HG03575 (cell line): ENCODE results near the gene SDC1.
"Not testable (repeated sequence)": the region's sequence is repeated elsewhere in the genome, so short reads cannot be mapped to it uniquely, and the experiment has no call there.

Experiments used
- ATAC-seq: cut with Tn5 transposase; IDR thresholded peaks from one replicate; pipeline ENCODE4 v1.9.1; 2021; ENCODE audit not compliant: unreplicated experiment, insufficient number of reproducible peaks, low FRiP score; ENCODE audit errors: extremely low read depth

SDC1 gene

DNA sequence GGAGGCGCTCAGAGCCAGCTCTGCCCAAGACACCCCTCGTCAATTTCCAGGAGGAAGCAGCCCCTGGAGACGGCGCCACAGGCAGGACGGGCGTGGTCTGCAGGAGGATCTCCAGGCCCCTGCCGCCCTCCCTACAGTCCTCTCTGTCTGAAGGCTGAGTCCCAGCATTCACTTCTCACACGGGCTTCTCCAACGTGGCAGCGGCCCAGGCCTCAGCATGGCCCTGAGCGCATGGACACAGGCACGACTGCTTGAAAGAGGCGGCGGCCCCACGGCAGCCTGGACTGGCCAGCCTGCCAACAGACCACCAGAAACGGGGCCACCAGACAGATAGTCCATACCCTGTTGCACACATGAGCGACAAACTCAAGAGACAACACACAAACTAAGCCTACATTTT is 23.3 kb downstream of the SDC1 start:
- ATAC-seq, result no peak

DNA sequence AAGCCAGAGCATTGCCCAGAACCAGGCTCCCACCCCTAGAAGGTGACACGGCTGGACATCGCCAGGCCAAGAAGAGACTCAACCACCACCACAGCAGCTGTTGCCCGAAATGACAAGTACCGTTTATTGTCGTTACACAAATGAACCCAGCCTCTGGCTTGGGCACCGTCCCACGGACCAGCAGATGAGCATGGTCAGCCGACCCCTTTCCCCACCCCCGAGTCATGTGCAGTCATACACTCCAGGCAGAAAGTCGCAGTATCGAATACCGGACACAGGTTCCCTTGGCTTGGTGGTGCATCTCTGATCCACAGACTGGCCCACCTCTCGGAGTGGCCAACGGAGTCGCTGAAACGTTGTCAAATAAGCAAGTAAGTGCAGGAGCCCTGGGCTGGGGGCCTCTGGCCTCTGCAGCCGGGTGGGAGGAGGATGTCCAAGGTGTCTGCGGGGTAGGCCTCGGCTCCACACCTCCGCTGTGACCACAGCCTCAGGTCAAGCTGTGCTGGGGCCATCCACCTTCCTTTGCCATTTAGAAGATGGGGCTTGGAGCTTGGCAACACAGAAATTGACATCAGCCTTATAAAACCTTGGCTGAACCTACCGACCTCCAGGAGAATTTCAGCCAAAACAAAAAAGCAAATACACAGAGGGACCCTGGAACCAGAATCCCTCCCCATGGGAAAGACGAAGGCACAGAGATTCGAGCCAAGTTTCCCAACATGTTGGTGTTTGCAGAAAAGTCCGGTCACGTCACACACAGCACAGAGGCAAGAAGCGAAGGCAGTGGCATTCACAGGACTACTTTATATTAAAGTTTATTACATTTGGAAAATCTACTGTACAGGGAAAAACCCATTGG is 24.0 kb downstream of the SDC1 start:
- no peak for ATAC-seq

DNA sequence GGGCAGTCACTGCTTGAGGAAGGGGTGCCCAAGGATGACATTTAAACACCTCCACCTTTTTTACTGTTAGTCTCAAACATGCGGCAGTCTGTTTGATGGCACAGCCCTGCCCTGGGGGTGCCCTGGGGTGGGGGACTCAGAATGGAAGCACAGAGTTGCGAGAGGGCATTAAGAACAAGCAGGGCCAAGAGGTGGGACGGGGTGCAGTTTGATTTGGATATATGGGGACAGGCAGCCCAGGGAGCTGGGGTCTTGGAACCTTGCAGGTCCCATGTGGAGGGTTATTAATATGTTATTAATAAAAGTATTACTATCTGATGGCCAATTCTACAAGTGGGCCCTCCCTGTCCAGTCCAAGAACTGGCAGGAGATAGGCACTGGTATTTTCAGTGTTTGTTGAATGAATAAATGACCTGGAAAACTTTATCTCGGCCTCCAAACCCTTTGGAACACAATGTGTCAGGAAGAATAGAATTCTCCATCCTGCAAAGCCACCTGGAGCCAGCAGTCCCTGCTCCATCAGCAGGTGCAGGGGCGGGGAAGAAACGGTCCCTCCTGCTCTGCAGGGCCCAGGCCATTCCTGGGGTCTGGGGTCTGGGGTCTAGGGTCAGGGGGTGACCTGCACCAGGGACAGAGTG is 25.2 kb downstream of the SDC1 start:
- ATAC-seq, result no peak

DNA sequence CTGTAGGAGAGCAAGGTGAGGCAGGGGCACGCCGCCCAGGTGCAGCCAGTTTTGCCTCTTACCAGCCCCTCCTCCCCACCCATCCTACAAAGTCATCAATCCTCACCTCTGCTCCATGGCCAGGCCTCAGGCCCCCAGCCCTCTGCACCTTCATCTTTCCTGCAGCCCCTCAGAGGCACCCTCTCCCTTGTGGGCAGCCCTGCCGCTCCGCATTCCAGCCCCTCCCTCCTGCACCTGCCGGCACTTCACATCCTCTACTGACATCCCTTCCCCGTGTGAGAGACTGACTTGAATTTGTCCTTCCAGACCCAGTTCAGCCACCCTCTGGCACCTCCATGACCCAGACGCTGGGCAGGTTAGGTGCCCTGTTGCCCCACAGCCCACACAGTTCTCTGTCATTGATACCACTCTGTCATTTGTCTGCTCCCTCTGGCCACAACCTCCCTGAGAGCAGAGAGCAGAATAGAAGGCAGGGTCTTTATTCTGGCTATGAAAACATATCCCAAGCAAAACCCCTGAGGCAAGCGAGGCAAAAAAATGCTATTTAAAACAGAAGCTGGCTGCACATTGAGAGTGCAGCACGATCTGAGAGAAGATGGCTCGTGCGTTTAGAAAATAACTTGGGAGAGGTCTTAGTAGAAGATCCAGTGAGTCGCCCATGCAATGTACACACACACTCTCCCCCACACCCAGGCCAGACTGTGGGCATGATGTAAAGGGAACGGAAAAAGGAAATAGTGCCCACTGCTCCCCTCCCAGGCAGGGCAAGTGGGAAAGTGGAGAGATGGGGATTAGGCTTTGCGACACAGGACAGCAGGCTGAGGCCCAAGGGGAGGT is 25.9 kb downstream of the SDC1 start:
- ATAC-seq, result no peak

DNA sequence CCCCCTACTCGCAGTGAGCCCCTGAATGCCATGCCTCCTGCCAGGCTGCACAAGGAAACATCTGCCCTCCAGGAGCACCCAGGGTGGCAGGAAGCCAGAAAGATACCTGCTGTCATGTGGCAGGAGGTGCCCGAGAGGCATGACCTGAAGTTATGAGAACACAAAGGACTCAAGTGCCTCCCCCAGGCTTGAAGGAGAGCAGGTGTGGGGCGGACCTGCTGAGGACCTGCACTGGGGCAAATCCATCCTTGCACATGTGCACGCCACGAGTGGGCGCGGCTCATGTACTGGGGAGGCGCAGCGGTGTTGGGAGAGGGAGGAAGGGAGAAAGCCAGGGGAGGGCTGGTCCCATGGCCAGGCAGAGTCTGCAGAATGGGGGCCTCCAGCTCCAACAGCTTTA is 26.9 kb downstream of the SDC1 start:
- no peak for ATAC-seq

DNA sequence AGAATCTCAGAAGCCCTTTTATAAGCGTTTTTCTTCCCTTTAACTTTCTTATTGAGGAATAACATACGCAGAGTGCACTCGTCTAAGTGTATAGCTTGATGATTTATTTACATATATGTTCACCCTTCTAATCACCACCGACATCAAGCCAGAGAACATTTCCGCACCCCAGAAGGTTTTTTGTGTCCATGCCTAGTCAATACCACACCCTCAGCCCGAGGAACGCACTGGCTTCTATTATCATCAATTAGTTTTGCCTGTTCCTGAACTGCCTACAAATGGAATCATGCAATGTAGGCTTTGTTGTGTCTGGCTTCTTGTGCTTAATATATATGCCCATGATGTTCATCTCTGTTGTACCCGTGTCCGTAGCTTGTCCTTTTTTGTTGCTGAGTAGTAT is 27.7 kb downstream of the SDC1 start:
- ATAC-seq, result no peak

DNA sequence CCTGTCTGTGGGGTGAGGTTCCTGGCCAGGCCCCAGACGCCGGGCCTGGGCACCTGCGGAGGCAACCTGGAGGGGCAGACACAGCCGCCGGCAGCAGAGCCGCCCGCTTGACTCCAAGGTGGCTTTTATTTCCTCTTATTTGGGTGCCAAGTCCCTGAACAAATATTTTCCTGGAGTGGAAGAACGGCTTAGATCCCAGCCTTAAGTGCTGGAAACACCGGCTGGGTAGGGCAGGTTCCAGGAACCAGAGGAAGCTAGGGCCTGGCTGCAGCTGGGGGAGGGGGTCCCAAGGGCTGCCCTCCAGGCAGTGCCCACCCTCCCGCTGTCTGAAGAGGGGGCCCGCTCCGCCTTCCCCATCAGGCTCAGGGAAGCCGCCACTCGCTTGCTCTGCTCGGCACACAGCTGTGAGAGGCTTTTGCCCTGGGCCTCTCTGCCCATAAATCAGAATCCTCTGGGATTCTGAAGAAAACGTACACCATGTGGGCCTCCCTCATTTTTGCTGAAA is 28.2 kb downstream of the SDC1 start:
- ATAC-seq, result no peak

DNA sequence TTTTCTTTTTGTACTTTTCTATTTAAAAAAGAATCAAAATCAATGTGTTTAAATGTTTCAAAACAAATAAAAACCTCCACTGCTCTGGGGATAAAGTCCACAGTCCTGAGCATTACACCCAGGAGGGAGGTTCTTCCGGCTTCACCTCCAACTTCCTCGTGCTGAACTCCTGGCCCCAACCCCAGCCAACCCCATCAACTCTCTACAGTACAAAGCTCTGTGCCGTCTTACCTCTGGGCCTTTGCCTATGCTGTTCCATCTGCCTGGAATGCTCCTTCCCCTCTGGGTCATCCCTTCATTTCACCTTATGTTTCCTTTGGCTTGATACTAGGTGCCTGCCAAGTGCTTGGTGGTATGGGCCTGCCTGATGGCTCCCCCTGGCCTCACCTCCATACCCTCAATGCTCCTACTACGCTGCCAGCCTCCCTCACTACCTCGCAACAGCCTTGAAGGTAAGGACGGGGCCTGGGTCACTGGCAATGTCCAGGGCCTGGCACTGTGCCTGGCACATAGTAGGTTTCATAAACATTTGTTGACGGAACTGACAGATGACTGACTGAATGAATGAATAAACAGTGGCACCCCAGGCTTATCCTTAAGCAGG is 28.8 kb downstream of the SDC1 start:
- no peak for ATAC-seq

DNA sequence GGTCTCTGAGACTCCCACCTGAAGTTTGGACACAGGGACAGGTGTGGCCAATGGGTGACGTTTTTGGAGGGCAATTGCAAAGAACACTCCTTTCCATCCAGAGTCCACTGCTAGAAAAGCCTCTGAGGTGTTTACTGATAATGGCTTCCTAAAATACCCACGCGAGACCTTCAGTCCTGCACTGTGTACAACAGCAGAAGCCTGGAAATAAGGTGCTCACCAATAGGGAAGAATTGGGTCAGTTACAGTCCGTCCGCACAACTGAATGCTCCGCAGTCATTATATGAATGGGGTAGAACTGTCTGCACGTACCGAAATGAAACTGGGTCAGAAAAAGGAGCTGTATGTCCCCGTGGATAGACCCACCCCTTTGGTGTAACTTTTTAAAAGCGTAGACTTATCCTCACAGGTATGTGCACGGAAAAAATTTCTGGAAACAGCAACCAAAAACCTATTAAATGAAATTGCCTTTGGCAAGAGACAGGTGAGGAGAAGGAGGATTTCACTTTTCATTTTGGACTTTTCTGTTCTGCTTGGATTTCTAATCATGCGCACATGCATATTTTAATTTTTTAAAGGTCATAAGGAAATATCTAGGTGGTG is 29.4 kb downstream of the SDC1 start:
- no peak for ATAC-seq

DNA sequence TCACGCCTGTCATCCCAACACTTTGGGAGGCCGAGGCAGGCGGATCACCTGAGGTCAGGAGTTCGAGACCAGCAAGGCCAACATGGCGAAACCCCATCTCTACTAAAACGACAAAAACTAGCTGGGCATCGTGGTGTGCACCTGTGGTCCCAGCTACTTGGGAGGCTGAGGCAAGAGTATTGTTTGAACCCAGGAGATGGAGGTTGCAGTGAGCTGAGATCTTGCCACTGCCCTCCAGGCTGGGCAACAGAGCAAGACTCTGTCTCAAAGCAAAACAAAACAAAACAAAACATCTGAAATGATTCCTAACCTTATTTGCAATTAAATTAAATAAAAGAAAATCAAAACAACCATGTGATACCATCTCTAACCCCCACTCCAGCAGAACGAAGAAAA is 29.9 kb downstream of the SDC1 start:
- not testable (repeated sequence) for ATAC-seq

DNA sequence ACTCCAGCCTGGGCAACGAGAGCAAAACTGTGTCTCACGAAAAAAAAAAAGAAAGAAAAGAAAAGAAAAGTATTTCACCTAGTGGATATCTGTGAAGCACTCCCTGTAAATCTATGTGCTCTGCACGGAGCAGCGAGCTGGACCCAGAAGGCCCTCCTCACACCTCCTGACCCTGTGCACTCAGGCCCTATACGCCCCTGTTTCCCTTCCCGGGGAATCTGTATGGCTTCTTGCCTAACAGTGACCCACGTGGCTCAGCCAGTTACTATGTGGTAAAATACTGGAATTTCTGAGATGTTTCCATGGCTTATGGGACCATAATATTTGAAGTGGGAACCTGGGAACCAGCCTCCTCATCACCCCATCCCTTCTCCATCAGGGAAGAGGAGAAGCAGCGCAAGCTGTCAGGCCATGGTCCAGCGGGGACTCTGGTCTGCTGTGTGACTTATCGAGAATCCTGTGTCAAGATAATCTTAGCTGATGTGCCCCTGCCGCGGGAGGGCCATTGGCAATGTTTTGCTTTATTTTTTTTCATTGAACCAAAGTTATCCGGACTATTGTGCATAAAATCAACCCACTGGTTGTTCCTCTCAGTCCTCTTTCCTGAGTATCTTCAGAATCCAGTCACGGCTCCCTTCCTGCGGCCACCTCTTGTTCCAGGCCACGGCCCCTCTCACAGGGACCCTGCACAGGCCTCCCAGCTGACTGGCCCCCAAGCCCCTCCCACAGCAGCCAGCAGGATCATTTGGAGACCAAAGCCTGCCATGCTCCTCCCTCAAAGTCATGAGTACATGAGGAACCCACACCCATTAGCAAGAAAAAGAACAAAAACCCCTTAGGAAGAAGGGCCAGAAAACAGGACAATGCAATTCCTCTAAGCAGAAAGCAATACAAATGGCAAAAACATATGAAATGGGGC is 30.6 kb downstream of the SDC1 start:
- ATAC-seq, result no peak

DNA sequence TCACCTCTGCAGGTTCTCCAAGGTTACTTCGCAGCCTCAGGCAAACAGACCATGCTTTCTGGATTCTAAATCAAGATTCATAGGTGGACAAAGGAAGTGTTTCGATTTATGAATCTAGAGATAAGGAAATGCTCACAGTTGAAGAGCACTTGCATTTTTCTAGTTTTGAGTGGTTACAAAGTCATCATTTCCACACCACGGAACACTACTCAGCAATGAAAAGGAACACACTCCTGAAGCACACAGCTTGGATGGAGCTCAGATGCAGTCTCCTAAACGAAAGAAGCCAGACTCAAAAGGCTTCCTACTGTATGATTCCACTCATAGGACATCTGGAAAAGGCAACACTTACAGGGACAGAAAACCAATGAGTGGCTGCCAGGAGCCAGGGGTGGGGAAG is 31.7 kb downstream of the SDC1 start:
- no peak for ATAC-seq

DNA sequence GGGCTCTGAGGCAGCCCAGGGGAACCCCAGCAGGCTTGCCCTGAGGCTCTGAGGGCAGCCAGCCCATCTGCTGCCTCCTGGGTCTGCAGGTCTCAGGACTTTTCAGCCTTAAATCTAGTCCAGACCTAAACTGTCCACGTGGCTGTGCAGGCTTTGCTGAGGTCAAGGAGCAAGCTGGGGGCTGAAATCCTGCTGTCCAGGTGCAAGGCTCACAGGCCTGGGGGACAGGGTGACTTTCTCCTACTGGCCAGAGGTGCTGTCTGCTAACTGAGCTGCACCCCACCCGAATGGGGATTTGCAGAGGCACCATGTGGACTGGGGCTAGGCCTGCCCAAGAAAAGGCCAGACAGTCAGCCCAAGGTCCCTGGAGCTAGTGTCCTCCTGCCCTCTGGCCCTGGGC is 32.1 kb downstream of the SDC1 start:
- no peak for ATAC-seq

DNA sequence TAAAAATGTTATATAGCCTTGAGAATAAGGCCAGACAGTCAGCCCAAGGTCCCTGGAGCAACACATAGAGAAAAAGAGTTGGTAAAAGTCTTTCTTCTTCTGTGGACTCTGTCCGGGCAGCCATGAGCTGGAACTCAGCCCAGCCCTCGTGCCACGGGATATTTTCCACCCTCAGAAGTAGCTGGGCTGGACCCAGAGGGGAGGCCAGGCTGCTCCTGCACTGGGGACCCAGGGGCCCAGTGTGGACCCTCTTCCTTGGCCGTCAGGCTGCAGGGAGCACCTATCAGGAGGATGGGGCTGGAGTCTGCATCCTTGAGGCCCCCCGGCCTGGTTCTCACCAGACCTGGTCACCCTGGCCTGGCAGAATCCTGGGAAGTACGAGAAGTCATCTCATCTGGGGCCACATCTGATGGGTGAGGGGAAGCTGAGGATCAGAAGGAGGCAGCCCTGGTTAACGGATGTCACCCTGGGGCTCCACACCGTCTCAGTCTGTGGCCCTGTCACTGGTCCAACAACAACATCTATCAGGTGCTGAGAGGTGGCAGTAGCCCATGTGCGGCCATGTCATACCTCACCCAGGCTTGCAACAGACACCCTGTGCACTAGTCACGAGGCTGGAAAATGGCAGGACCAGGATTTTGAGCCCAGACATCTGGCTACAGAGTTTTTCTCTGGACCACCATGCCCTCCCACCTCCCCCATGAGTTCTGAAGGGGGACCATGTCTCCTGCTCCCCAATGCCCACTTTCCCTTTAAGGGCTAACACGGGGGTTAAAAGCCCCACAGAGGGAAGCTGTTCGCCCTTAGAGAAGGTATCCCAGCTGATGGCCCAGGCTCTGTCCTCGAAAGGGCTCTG is 33.0 kb downstream of the SDC1 start:
- no peak for ATAC-seq

DNA sequence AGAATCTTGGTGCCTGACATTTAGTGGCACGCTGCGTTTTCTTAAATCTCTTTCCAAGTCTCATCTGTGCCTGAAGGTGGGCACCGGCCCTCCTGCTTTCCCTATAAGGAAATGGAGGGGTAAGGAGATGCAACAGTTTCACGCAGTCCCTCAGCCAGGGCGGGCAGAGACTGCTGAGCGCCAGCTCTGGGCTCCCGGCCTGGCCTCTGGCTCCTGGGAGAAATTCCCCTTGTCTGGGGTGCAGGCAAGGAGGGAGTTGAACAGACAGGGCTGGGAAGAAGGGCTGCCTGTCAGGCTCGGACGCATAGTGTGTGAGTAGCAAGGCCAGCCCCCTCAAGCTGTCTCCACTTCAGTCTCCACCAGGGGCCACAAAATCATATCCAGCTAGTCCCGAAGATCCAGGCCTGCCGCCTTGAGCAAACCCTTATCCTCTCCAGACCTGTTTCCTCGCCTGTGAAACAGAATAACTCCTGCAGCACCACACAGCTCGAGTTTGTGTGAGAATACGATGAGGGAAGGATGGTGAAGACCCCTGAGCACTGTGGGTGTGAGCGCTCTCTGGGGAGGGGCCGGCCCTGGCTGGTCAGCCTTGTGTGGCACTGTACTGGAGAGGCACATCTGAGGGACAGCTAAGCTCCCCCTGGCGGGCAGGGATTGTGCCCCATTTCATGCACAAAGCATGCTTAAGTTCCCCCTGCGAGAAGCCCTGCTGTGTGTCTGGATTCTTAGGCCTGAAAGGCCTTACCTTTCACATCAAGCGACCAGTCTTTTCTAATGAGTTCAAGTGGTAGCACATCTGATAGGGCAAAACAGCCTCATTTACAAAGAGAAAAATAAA is 33.8 kb downstream of the SDC1 start:
- no peak for ATAC-seq

DNA sequence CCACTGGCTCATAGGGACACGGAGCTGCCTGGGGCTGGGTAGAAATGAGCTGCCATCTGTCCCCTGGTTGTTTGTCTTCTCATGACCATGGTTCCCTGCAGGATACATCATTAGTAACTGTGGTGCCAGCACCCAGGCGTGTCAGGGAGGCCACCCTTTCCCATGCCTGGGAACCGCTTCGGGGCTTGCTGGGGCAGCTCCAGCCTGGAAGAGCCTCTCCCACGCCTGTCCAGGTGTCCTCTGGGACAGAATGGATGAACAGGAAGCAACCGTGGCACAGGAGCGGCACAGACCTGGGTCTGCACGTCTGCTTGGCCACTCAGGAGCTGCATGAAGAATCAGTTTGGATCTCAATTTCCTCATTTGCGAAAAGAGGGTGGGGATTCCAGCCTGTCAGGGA is 34.8 kb downstream of the SDC1 start:
- no peak for ATAC-seq
